Suprapubic skin (tissue), 4 donors: ENCODE measurements around the gene ABCB11. TPM values are rescaled to one million over a fixed set of nuclear protein-coding genes. Genes with fewer than 3 reads are reported as not detected.
A peak's percentile ranks its signal among the peaks of the same experiment; 100 is the strongest.

Experiments
- DNase-seq, 2 donors: peaks; one replicate each; pipeline ENCODE4 v3.0.0-alpha.2; 2019; ENCODE audit warnings: low spot score in 2 of 2
- H3K27ac ChIP-seq: fragments of 200-600 bp; sonication (generic); one replicate; pipeline ENCODE4 v1.5.1; 2019
- H3K27me3 ChIP-seq: fragments of 200-600 bp; sonication (generic); one replicate; pipeline ENCODE4 v1.5.1; 2019
- H3K36me3 ChIP-seq: fragments of 200-600 bp; sonication (generic); one replicate; pipeline ENCODE4 v1.5.1; 2019
- H3K4me1 ChIP-seq: fragments of 200-600 bp; sonication (generic); one replicate; pipeline ENCODE4 v1.5.1; 2019
- H3K4me3 ChIP-seq: fragments of 200-600 bp; sonication (generic); one replicate; pipeline ENCODE4 v1.5.1; 2019; ENCODE audit warnings: mild to moderate bottlenecking
- H3K9me3 ChIP-seq: fragments of 200-600 bp; sonication (generic); one replicate; pipeline ENCODE4 v1.5.1; 2019
- CTCF ChIP-seq, 2 donors: fragments of 200-600 bp in 1 of 2; fragments of 450-650 bp in 1 of 2; sonication (generic) in 1 of 2; IDR thresholded peaks; one replicate each; pipeline ENCODE4 v1.5.1; 2016 to 2019; ENCODE audit warnings: antibody characterized with exemption in 2 of 2, mild to moderate bottlenecking in 1 of 2, moderate library complexity in 1 of 2
- EP300 ChIP-seq: sonication (generic); formaldehyde crosslinking; IDR thresholded peaks from one replicate; pipeline ENCODE4 v1.6.1; 2017; ENCODE audit warnings: antibody characterized with exemption
- POLR2A ChIP-seq, 2 donors: fragments of 450-650 bp; IDR thresholded peaks; one replicate each; pipeline ENCODE4 v1.6.1; 2017; ENCODE audit warnings: antibody characterized with exemption in 2 of 2, mild to moderate bottlenecking in 2 of 2, moderate library complexity in 2 of 2
- POLR2AphosphoS5 ChIP-seq, 3 donors: sonication (generic); formaldehyde crosslinking; IDR thresholded peaks; one replicate each; pipeline ENCODE4 v1.6.1; 2017; ENCODE audit warnings: antibody characterized with exemption in 3 of 3
- WGBS: methylation state at CpG from one replicate; pipeline ENCODE4 v1.1.5; 2018; 5-methylcytosine and 5-hydroxymethylcytosine counted together
- total RNA-seq, 4 donors: library from RNA; depleted of rRNA; stranded (reverse); fragments of >200 nt; gene quantifications; one replicate each; pipeline ENCODE4 v1.1.0, GENCODE V29; 2016

The ABCB11 gene
- total RNA-seq, 4 donors from 2014 or later, result 0.21 to 1.7 (median 0.28) TPM

- TF ChIP-seq CTCF (IDR thresholded peaks at IDR 0.05) (no peak), EP300 (no peak), POLR2AphosphoS5 (IDR thresholded peaks at IDR 0.05) (no peak)
- Histone ChIP-seq H3K27me3 (no peaks in the 10 kb centered on the region), H3K9me3 (no peaks in the 10 kb centered on the region), H3K27ac (no peak overlapping the region), H3K4me3 (no peak overlapping the region), H3K36me3 (no peaks in the 10 kb centered on the region), H3K4me1 (peaks cover 15% of the 10 kb centered on the region)
- DNase-seq, result no peak
- 42% methylated on average over 3 of the region's 3 CpGs for WGBS
Observed at GRCh38 chr2:168964251-168964807, 66.8 kb downstream of the ABCB11 start.

GRCh38 chr2:168962636-168963035 is 68.5 kb downstream of the ABCB11 start:
- 78% methylated on average over 1 of the region's 1 CpG for WGBS
- Histone ChIP-seq H3K4me1 (peaks cover 15% of the 10 kb centered on the region), H3K27ac (no peak overlapping the region), H3K9me3 (no peaks in the 10 kb centered on the region), H3K27me3 (no peaks in the 10 kb centered on the region), H3K4me3 (no peak overlapping the region), H3K36me3 (no peaks in the 10 kb centered on the region)
- DNase-seq, result no peak
- TF ChIP-seq POLR2AphosphoS5 (IDR thresholded peaks at IDR 0.05) (no peak), POLR2A (IDR thresholded peaks at IDR 0.05) (no peak), EP300 (no peak), CTCF (IDR thresholded peaks at IDR 0.05) (no peak)

- Histone ChIP-seq H3K27me3 (no peaks in the 10 kb centered on the region), H3K27ac (no peak overlapping the region), H3K36me3 (no peaks in the 10 kb centered on the region), H3K4me1 (peaks cover 15% of the 10 kb centered on the region), H3K9me3 (no peaks in the 10 kb centered on the region), H3K4me3 (no peak overlapping the region)
- no peak for DNase-seq
- 17% methylated on average over 5 of the region's 5 CpGs for whole genome bisulfite sequencing
- TF ChIP-seq CTCF (IDR thresholded peaks at IDR 0.05), result peak; percentile 73 to 83
- no peak for TF ChIP-seq POLR2AphosphoS5 (IDR thresholded peaks at IDR 0.05)
Observed at GRCh38 chr2:168961450-168962229, 69.5 kb downstream of the ABCB11 start.

GRCh38 chr2:168956392-168956791 is 74.7 kb downstream of the ABCB11 start:
- H3K36me3 ChIP-seq, result no peaks in the 10 kb centered on the region
- no peak overlapping the region for H3K27ac ChIP-seq
- no peak for TF ChIP-seq CTCF (IDR thresholded peaks at IDR 0.05)
- no peak for TF ChIP-seq EP300
- no peak for TF ChIP-seq POLR2AphosphoS5 (IDR thresholded peaks at IDR 0.05)
- TF ChIP-seq POLR2A (IDR thresholded peaks at IDR 0.05), result no peak
- H3K4me3 ChIP-seq, result no peak overlapping the region
- H3K9me3 ChIP-seq, result no peaks in the 10 kb centered on the region
- WGBS, result 92% methylated on average over 2 of the region's 2 CpGs
- no peaks in the 10 kb centered on the region for H3K4me1 ChIP-seq
- no peak for DNase-seq
- no peaks in the 10 kb centered on the region for H3K27me3 ChIP-seq

GRCh38 chr2:168955321-168955720 is 75.8 kb downstream of the ABCB11 start:
- TF ChIP-seq EP300 (no peak), POLR2AphosphoS5 (IDR thresholded peaks at IDR 0.05) (no peak), CTCF (IDR thresholded peaks at IDR 0.05) (no peak), POLR2A (IDR thresholded peaks at IDR 0.05) (no peak)
- H3K9me3 ChIP-seq, result no peaks in the 10 kb centered on the region
- H3K27ac ChIP-seq, result no peak overlapping the region
- WGBS, result 91% methylated on average over 4 of the region's 4 CpGs
- no peak overlapping the region for H3K4me3 ChIP-seq
- no peaks in the 10 kb centered on the region for H3K4me1 ChIP-seq
- no peaks in the 10 kb centered on the region for H3K27me3 ChIP-seq
- H3K36me3 ChIP-seq, result no peaks in the 10 kb centered on the region
- DNase-seq, result no peak
